GM21423 (cell line): ENCODE data around the gene UBL7.
"Not testable (repeated sequence)": the region's sequence is repeated elsewhere in the genome, so short reads cannot be mapped to it uniquely, and the experiment has no call there.

Source experiments
- ATAC-seq: cut with Tn5 transposase; IDR thresholded peaks from one replicate; pipeline ENCODE4 v1.9.1; 2021; ENCODE audit warnings: mild to moderate bottlenecking, moderate library complexity; ENCODE audit not compliant: unreplicated experiment

Gene UBL7

GRCh38 chr15:74464216-74464615 lies 3.3 kb upstream of the UBL7 start:
- no peak for ATAC-seq

GRCh38 chr15:74463634-74464033 lies 2.7 kb upstream of the UBL7 start:
- no peak for ATAC-seq

- no peak for ATAC-seq
These were observed 1.0 kb upstream of the UBL7 start for GRCh38 chr15:74461847-74462511.

GRCh38 chr15:74460298-74460697 lies 662 bp downstream of the UBL7 start:
- ATAC-seq, result no peak

GRCh38 chr15:74459798-74460197 lies 1.2 kb downstream of the UBL7 start:
- ATAC-seq, result not testable (repeated sequence)

DNA sequence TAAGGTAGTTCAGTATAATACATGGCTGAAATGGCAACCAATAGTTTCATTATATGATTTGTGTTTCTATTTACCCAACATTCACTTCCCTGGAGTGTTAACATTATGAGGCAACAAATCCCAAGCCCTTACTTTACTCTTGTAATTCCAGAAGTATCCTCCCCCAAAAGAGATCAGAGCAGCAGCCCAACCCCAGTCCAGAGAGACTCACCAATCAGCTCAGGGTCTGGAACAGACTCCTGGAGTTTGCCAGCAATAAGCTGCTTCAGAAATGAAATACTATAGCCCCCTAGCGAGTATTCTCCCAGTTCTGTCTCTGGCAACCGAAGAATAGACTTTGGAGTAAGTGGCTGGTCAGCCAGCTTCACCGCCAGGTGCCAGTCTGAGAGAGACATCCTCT lies 2.5 kb downstream of the UBL7 start:
- ATAC-seq, result no peak

DNA sequence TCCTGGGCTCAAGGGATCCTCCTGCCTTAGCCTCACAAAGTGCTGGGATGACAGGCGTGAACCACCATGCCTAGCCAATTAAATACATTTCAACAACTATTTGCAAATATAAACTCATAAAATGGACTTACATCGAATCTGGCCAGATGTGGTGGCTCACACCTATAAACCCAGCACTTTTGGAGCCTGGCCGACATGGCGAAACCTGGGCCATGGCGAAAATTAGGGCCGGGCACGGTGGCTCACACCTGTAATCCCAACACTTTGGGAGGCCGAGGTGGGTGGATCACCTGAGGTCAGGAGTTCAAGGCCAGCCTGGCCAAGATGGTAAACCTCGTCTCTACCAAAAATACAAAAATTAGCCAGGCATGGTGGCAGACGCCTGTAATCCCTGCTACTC lies 3.9 kb downstream of the UBL7 start:
- ATAC-seq, result not testable (repeated sequence)

- no peak for ATAC-seq
These were observed 6.0 kb downstream of the UBL7 start for GRCh38 chr15:74454764-74455500.

DNA sequence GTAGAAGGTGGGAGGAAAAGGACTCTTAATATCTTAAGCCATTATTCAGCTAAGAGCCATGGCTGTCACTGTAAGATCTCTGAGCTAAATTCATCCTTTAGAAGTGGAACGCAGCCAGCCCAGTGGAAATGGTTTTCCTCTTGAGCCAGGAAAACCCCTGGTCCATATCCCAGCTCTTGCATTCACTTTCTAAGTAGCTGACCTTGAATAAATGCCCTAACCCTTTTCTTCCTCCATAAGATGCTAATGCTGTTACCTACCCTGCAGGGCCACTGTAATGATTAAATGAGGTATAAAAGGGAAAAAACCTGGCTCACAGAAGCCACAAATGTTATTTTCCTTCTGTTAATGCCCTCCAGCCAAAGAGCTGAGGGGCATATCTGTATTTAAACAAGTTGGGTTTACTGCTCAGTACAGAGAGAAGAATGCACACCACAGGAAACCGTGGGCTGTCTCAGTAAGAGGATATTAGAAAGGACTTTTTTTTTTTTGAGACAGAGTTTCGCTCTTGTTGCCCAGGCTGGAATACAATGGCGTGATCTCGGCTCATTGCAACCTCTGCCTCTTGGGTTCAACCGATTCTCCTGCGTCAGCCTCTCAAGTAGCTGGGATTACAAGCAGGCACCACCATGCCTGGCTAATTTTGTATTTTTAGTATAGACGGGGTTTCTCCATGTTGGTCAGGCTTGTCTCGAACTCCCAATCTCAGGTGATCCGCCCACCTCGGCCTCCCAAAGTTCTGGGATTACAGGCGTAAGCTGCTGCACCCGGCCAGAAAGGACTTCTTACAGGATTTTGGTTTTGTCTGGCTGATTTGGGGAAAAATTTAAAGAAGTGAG lies 6.8 kb downstream of the UBL7 start:
- ATAC-seq, result no peak

- no peak for ATAC-seq
These were observed 8.8 kb downstream of the UBL7 start for GRCh38 chr15:74451861-74452835.

GRCh38 chr15:74451322-74451721 lies 9.6 kb downstream of the UBL7 start:
- ATAC-seq, result no peak

GRCh38 chr15:74449643-74450205 lies 11.2 kb downstream of the UBL7 start:
- no peak for ATAC-seq

GRCh38 chr15:74449095-74449494 lies 11.9 kb downstream of the UBL7 start:
- no peak for ATAC-seq

GRCh38 chr15:74445816-74446763 lies 14.9 kb downstream of the UBL7 start:
- ATAC-seq, result no peak

DNA sequence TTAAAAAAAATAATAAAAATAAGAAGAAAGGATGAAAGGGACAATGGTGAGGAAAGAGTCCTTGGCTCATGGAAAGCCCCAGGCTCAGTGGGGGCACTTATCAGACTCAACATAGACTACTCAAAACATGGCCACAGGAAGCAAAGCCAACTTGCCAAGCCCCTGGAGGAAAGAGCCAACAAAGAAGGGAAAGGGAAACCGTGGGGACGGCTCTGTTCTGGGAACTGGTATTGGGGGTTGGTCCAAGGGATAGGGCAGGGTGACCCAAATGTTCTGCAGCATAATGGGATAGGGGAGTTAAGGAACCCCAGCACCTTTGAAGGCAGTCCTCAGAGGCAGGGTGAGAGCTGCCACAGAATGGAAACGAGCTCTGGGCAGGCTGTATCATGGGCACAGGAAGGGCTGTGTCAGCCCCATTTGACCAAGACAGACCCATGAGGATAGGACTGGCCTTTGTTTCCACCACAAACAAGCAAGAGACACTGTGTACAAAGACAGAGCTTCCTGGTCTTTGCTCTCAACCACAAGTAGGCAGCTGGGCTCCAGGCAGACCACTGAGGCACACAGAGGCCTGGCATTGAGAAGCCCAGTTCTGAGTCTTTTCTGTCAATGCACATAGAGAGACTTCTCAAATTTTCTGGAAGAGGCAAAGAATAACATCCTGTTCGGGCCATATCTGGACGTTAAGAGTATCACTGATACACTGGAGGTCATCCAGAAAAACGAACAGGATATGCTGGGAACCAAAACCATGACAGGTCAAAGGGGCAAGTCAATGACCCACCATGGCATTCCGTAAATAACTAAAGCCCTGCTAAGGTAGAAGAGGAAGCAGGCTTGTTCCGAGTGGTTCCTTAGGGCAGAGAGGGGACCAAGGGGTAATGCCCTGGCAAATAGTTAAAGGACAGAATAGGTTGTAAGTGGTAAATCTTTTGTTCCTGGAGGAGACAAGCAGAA lies 16.6 kb downstream of the UBL7 start:
- no peak for ATAC-seq

DNA sequence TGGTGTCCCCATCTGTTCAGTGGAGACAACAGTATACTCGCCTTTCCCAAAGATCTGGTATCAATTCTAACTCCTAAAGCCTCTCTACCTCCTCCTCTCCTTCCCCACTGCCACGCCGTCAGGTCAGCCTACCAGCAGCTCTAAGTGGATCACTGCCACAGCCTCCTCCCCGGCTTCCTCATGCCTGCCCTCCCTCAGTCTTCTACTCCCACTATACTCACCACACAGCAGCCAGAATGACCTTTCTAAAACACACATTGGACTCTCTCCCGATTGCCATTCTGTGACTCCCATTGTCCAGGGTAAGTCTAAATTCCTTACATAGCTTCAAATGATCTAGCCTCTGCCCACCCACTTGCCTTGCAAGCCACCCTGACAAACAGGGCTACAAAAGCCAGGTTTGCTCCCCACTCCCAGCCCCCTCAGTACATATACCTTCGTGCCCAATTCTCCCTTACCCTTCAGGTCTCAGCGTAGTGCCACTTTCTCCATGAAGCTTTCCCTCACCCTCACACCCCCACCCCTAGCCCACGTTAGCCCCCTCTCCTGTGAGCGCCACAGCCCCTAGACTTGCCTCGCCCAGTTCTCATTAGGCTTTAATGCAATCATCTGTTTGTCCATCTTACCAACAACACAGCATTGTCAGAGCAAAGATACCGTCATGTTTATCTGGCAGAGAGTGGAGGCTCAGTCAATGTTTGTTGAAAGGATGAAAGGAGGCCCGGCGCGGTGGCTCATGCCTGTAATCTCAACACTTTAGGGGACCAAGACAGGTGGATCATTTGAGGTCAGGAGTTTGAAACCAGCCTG lies 17.7 kb downstream of the UBL7 start:
- no peak for ATAC-seq

- ATAC-seq, result no peak
These were observed 18.4 kb downstream of the UBL7 start for GRCh38 chr15:74442604-74443003.
